Measurements from ENCODE around the gene HES1.

DNA sequence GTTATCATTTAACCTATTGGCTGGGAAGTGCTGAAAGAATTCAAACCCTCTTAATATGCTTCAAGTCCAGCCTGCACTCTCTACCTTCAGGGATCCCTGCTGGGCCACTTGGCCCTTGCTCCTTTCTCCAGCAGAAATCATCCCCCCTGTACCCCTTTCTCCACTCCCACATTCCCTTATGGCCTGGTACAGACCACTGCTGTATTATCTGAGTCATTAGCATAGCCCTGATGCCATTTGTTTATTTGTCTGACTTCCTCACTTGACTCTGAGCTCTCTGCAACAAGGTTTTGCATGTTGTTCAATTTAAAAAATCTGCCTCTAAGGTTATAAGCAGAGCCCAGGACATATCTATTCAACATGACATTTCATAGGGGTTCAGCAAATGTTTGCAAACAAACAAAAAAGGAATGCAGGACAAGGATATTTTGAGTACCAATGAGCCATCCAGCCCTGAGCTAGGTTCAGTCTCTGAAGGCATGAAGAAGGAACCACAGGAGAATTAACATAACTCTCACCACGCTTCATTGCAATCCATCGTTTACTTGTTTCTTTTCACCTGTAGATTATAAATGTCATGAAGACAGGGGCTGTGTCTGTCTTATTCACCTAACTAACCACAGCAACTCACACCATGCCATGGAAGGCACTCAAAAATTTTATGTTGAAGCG, 26.6 kb upstream of the HES1 start:
- TF ChIP-seq CTCF (IDR thresholded peaks at IDR 0.05): no peak
- no peak for TF ChIP-seq POLR2A (IDR thresholded peaks at IDR 0.05)

All from right lobe of liver (tissue), 4 donors.